Loucy (cell line): ENCODE data around the gene RAD51B.

Experiments used
- H2AFZ ChIP-seq: fragments of 200-600 bp; sonication (generic); 2 replicates; pipeline ENCODE4 v1.6.0; 2016; ENCODE audit warnings: antibody characterized with exemption, mild to moderate bottlenecking, low read length, moderate library complexity
- H3F3A ChIP-seq: fragments of 200-600 bp; 2 replicates; pipeline ENCODE4 v1.6.0; 2016; ENCODE audit warnings: antibody characterized with exemption, low read depth, mild to moderate bottlenecking
- H3K27me3 ChIP-seq: fragments of 200-600 bp; sonication (generic); 2 replicates; pipeline ENCODE4 v1.6.1; 2014; ENCODE audit warnings: low read length, mild to moderate bottlenecking; ENCODE audit not compliant: insufficient read depth, poor library complexity, severe bottlenecking
- H3K36me3 ChIP-seq: fragments of 200-600 bp; sonication (generic); 2 replicates; pipeline ENCODE4 v1.6.1; 2016; ENCODE audit warnings: low read length; ENCODE audit not compliant: insufficient read depth
- H3K4me1 ChIP-seq: fragments of 200-600 bp; sonication (generic); 2 replicates; pipeline ENCODE4 v1.5.1; 2014; ENCODE audit warnings: low read length, mild to moderate bottlenecking; ENCODE audit not compliant: insufficient read depth, poor library complexity, severe bottlenecking
- H3K4me2 ChIP-seq: fragments of 200-600 bp; sonication (generic); 2 replicates; pipeline ENCODE4 v1.6.0; 2014; ENCODE audit warnings: antibody characterized with exemption, low read length, low read depth, mild to moderate bottlenecking; ENCODE audit not compliant: poor library complexity, severe bottlenecking
- H3K4me3 ChIP-seq: fragments of 200-600 bp; sonication (generic); 2 replicates; pipeline ENCODE4 v1.5.1; 2014; ENCODE audit warnings: low read length, mild to moderate bottlenecking, mixed read lengths; ENCODE audit not compliant: poor library complexity, severe bottlenecking
- H3K79me2 ChIP-seq: fragments of 200-600 bp; sonication (generic); 2 replicates; pipeline ENCODE4 v1.6.1; 2014; ENCODE audit warnings: low read length; ENCODE audit not compliant: insufficient read depth
- H3K9ac ChIP-seq: fragments of 200-600 bp; sonication (generic); 2 replicates; pipeline ENCODE4 v1.6.0; 2014; ENCODE audit warnings: mild to moderate bottlenecking, low read depth, low read length, moderate library complexity; ENCODE audit not compliant: poor library complexity, severe bottlenecking
- H3K9me2 ChIP-seq: fragments of 200-600 bp; sonication (generic); replicated peaks from 2 replicates; pipeline ENCODE4 v1.6.1; 2016; ENCODE audit warnings: low read depth, low read length, mixed read lengths
- H3K9me3 ChIP-seq: fragments of 200-600 bp; sonication (generic); 2 replicates; pipeline ENCODE4 v1.6.1; 2014; ENCODE audit warnings: mild to moderate bottlenecking, antibody characterized with exemption, low read length, low read depth; ENCODE audit not compliant: insufficient read depth
- H4K20me1 ChIP-seq: fragments of 200-600 bp; sonication (generic); 2 replicates; pipeline ENCODE4 v1.6.0; 2014; ENCODE audit warnings: antibody characterized with exemption, low read length, mild to moderate bottlenecking; ENCODE audit not compliant: insufficient read depth, poor library complexity, severe bottlenecking
- EZH2phosphoT487 ChIP-seq: fragments of 200-600 bp; IDR thresholded peaks from 2 replicates; pipeline ENCODE4 v1.6.1; 2018; ENCODE audit warnings: antibody characterized with exemption, mild to moderate bottlenecking, moderate library complexity, borderline replicate concordance
- TF ChIP-seq, protein P1 (sequence below): fragments of 200-600 bp; sonication (generic); conservative IDR thresholded peaks from 2 replicates; pipeline ENCODE4 v1.5.1; 2014; ENCODE audit warnings: mild to moderate bottlenecking, antibody characterized with exemption, low read length

Gene RAD51B

DNA sequence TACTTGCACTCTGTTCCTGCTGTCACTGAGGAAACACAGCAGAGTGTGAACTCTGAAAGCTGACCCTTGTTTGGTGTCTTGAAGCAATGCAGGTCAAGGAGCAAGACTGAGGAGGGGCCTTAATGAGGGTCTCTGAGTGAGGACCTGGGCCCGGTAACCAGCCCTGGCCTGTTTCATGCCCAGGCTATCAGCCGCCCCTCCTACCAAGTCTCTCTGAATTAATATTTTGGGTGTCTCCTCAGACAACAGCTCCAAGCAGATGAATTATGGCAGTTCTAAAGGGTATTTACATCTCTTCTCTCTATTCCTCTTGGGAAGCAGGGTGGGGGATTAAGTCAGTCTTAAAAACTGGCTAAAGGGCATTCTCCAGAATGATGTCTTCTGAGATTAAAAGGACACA, 578.8 kb downstream of the RAD51B start:
- Histone ChIP-seq H3K9me3 (no peaks in the 10 kb centered on the region), H3K27me3 (no peaks in the 10 kb centered on the region), H3K9ac (peak overlapping the region; percentile 22), H2AFZ (no peak overlapping the region), H3K4me1 (peaks cover 56% of the 10 kb centered on the region), H3K4me2 (no peak overlapping the region), H3K79me2 (no peaks in the 10 kb centered on the region), H3K4me3 (no peak overlapping the region), H3F3A (peaks cover 19% of the 10 kb centered on the region), H3K36me3 (no peaks in the 10 kb centered on the region), H4K20me1 (no peaks in the 10 kb centered on the region), H3K9me2 (no peaks in the 10 kb centered on the region)
- no peak for TF ChIP-seq EZH2phosphoT487
- TF ChIP-seq, protein P1, sequence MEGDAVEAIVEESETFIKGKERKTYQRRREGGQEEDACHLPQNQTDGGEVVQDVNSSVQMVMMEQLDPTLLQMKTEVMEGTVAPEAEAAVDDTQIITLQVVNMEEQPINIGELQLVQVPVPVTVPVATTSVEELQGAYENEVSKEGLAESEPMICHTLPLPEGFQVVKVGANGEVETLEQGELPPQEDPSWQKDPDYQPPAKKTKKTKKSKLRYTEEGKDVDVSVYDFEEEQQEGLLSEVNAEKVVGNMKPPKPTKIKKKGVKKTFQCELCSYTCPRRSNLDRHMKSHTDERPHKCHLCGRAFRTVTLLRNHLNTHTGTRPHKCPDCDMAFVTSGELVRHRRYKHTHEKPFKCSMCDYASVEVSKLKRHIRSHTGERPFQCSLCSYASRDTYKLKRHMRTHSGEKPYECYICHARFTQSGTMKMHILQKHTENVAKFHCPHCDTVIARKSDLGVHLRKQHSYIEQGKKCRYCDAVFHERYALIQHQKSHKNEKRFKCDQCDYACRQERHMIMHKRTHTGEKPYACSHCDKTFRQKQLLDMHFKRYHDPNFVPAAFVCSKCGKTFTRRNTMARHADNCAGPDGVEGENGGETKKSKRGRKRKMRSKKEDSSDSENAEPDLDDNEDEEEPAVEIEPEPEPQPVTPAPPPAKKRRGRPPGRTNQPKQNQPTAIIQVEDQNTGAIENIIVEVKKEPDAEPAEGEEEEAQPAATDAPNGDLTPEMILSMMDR = no peak

DNA sequence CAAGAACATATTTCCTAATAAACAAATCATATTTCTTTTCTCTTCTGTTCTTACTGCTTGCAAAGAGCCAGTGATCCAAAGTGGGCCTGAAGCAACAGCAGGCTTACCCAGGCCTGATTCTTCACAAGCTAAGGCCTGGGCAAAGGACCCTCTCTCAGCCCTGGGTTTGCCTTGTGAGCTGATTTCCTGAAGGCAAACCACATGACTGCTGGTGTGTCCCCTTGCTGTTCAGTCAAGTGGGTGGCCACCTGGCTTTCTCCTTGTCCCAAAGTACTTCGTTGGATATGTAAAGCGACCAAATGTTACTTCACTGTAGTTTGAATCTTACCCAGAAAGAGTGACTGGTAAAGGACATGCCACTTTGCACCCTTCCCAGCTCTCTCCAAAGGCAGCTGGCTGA, 580.4 kb downstream of the RAD51B start:
- H3K79me2 ChIP-seq = no peaks in the 10 kb centered on the region
- peak overlapping the region; percentile 18 for H2AFZ ChIP-seq
- no peaks in the 10 kb centered on the region for H3K27me3 ChIP-seq
- peak overlapping the region; percentile 57 for H3K4me2 ChIP-seq
- H3K9ac ChIP-seq = peak overlapping the region; percentile 61
- peaks cover 72% of the 10 kb centered on the region for H3K4me1 ChIP-seq
- H3F3A ChIP-seq = peaks cover 19% of the 10 kb centered on the region
- no peaks in the 10 kb centered on the region for H3K9me3 ChIP-seq
- no peak for TF ChIP-seq EZH2phosphoT487
- TF ChIP-seq, protein P1 = no peak
- no peaks in the 10 kb centered on the region for H3K9me2 ChIP-seq
- H4K20me1 ChIP-seq = no peaks in the 10 kb centered on the region
- no peak overlapping the region for H3K4me3 ChIP-seq
- H3K36me3 ChIP-seq = no peaks in the 10 kb centered on the region

DNA sequence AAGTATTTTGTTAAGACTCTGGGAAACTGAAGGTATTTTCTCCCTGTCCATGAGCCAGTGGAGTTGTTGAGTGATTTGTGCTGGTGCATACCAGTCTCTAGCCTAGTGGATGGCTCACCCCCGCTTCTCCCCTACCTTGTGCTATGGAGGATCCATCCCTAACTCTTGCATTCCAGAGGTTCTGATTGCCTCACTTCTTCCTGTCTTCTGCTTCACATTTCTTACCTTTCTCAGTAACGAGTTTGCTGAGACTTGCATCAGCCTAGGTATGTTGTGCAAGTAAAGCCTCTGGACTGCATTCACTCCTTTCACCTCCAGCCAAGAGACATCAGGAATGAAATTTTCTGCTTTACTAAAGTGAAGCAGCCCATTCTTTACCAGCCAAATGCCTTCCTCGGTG, 581.7 kb downstream of the RAD51B start:
- no peak overlapping the region for H2AFZ ChIP-seq
- no peaks in the 10 kb centered on the region for H3K9me2 ChIP-seq
- H3K4me3 ChIP-seq = peak overlapping the region; percentile 39
- peak overlapping the region; percentile 61 for H3K9ac ChIP-seq
- H3K9me3 ChIP-seq = no peaks in the 10 kb centered on the region
- H4K20me1 ChIP-seq = no peaks in the 10 kb centered on the region
- H3K4me2 ChIP-seq = peak overlapping the region; percentile 57
- no peaks in the 10 kb centered on the region for H3K27me3 ChIP-seq
- H3K36me3 ChIP-seq = no peaks in the 10 kb centered on the region
- H3K79me2 ChIP-seq = no peaks in the 10 kb centered on the region
- TF ChIP-seq EZH2phosphoT487 = no peak
- TF ChIP-seq, protein P1 = no peak
- peaks cover 19% of the 10 kb centered on the region for H3F3A ChIP-seq
- peaks cover 84% of the 10 kb centered on the region for H3K4me1 ChIP-seq
